Measurements from ENCODE around the gene MLIP. TPM values are rescaled to one million over a fixed set of nuclear protein-coding genes. Genes with fewer than 3 reads are reported as not detected.

MLIP gene
- total and polyA plus RNA-seq, 2 experiments from 2014 or later, result not detected

DNA sequence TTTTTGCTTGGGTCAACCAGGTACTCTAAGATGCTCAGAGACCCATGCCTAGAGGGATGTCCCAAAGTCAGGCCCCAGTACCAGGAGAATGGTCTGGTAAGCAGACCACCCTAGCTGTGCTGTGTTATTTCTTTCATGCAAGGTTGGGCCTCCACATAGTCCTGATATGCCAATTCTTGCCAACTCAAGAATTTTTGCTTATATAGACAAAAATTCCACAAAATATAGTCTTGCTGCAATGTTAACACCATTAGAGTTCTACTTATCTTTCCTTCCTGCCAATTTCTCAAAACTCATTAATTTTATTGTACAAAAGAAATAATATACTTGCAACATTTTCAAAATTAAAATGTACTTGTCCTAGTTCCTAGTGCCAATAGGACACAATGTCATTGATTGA, 163.1 kb downstream of the MLIP start (continued):
- TF ChIP-seq, protein P1, sequence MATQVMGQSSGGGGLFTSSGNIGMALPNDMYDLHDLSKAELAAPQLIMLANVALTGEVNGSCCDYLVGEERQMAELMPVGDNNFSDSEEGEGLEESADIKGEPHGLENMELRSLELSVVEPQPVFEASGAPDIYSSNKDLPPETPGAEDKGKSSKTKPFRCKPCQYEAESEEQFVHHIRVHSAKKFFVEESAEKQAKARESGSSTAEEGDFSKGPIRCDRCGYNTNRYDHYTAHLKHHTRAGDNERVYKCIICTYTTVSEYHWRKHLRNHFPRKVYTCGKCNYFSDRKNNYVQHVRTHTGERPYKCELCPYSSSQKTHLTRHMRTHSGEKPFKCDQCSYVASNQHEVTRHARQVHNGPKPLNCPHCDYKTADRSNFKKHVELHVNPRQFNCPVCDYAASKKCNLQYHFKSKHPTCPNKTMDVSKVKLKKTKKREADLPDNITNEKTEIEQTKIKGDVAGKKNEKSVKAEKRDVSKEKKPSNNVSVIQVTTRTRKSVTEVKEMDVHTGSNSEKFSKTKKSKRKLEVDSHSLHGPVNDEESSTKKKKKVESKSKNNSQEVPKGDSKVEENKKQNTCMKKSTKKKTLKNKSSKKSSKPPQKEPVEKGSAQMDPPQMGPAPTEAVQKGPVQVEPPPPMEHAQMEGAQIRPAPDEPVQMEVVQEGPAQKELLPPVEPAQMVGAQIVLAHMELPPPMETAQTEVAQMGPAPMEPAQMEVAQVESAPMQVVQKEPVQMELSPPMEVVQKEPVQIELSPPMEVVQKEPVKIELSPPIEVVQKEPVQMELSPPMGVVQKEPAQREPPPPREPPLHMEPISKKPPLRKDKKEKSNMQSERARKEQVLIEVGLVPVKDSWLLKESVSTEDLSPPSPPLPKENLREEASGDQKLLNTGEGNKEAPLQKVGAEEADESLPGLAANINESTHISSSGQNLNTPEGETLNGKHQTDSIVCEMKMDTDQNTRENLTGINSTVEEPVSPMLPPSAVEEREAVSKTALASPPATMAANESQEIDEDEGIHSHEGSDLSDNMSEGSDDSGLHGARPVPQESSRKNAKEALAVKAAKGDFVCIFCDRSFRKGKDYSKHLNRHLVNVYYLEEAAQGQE (IDR thresholded peaks at IDR 0.05; ENCODE audit: unreplicated experiment), result no peak
- TF ChIP-seq CREB1 (CRISPR knock-in tag; IDR thresholded peaks at IDR 0.05; ENCODE audit: low read depth), result no peak
- TF ChIP-seq, protein P2, sequence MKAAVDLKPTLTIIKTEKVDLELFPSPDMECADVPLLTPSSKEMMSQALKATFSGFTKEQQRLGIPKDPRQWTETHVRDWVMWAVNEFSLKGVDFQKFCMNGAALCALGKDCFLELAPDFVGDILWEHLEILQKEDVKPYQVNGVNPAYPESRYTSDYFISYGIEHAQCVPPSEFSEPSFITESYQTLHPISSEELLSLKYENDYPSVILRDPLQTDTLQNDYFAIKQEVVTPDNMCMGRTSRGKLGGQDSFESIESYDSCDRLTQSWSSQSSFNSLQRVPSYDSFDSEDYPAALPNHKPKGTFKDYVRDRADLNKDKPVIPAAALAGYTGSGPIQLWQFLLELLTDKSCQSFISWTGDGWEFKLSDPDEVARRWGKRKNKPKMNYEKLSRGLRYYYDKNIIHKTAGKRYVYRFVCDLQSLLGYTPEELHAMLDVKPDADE (IDR thresholded peaks at IDR 0.05), result no peak
- no peak for TF ChIP-seq EZH2phosphoT487 (IDR thresholded peaks at IDR 0.05; ENCODE audit: unreplicated experiment)
- TF ChIP-seq, protein P3, sequence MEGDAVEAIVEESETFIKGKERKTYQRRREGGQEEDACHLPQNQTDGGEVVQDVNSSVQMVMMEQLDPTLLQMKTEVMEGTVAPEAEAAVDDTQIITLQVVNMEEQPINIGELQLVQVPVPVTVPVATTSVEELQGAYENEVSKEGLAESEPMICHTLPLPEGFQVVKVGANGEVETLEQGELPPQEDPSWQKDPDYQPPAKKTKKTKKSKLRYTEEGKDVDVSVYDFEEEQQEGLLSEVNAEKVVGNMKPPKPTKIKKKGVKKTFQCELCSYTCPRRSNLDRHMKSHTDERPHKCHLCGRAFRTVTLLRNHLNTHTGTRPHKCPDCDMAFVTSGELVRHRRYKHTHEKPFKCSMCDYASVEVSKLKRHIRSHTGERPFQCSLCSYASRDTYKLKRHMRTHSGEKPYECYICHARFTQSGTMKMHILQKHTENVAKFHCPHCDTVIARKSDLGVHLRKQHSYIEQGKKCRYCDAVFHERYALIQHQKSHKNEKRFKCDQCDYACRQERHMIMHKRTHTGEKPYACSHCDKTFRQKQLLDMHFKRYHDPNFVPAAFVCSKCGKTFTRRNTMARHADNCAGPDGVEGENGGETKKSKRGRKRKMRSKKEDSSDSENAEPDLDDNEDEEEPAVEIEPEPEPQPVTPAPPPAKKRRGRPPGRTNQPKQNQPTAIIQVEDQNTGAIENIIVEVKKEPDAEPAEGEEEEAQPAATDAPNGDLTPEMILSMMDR (conservative IDR thresholded peaks at IDR 0.05; ENCODE audit: low read depth in 2 of 2), result no peak
- no peak for TF ChIP-seq EZH2 (IDR thresholded peaks at IDR 0.05; ENCODE audit: low read depth, unreplicated experiment)

DNA sequence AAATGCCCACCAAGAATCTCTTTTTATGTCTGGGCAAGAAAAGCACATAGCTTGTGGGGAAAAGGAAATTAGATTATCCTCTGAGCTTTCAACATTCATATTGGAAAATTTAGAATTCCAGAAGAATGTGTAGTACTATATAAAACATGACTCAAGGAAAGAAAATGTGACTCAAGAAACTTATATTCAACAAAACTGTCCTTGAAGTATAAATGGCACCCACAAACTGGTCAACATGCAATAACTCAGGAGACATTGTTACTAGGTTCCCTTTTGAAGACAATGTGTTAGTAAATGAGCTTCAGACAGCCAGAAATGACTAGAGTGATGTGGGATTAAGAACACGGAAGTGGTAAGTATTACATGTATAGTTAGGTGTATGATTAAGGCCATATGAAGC, 170.9 kb downstream of the MLIP start:
- Mint-ChIP-seq H3K9me3 (no peaks in the 10 kb centered on the region), H3K4me3 (no peak overlapping the region), H3K27me3 (ENCODE audit: insufficient read depth, low read depth, poor library complexity) (no peaks in the 10 kb centered on the region), H3K4me1 (no peaks in the 10 kb centered on the region), H3K36me3 (ENCODE audit: low read depth) (no peaks in the 10 kb centered on the region), H3K27ac (no peak overlapping the region)
- ATAC-seq, result no peak
- Histone ChIP-seq H3F3A (replicated peaks; ENCODE audit: low read depth) (no peaks in the 10 kb centered on the region), H3K27me3 (ENCODE audit: insufficient read depth) (no peaks in the 10 kb centered on the region), H3K4me1 (ENCODE audit: insufficient read depth) (no peaks in the 10 kb centered on the region), H3K27ac (ENCODE audit: low read depth) (no peak overlapping the region), H3K4me3 (no peak overlapping the region), H2AFZ (no peak overlapping the region), H3K4me2 (no peak overlapping the region), H4K20me1 (replicated peaks; ENCODE audit: insufficient read depth) (no peaks in the 10 kb centered on the region), H3K9me2 (ENCODE audit: insufficient read depth) (no peaks in the 10 kb centered on the region), H3K79me2 (replicated peaks; ENCODE audit: insufficient read depth) (no peaks in the 10 kb centered on the region), H3K36me3 (ENCODE audit: insufficient read depth) (no peaks in the 10 kb centered on the region)
- DNase-seq (ENCODE audit: low spot score), result no peak
- TF ChIP-seq NANOG (IDR thresholded peaks at IDR 0.05; ENCODE audit: borderline replicate concordance), result no peak
- TF ChIP-seq JUNB (IDR thresholded peaks at IDR 0.05; ENCODE audit: unreplicated experiment), result no peak
- TF ChIP-seq ZNF331 (CRISPR knock-in tag; IDR thresholded peaks at IDR 0.05; ENCODE audit: low read depth), result no peak
- TF ChIP-seq, protein P1 (IDR thresholded peaks at IDR 0.05; ENCODE audit: unreplicated experiment), result no peak
- TF ChIP-seq, protein P2 (IDR thresholded peaks at IDR 0.05), result no peak
- no peak for TF ChIP-seq CREB1 (CRISPR knock-in tag; IDR thresholded peaks at IDR 0.05; ENCODE audit: low read depth)
- TF ChIP-seq EZH2phosphoT487 (IDR thresholded peaks at IDR 0.05; ENCODE audit: unreplicated experiment), result no peak
